Adipocyte (in vitro differentiated cells): ENCODE results near the gene SLC25A18.

Source experiments
- DNase-seq: peaks from one replicate; pipeline ENCODE4 v3.0.0-alpha.2; 2015; ENCODE audit warnings: low read depth
- H3K27me3 ChIP-seq: replicated peaks from 2 replicates; pipeline ENCODE4 v1.7.0; 2013; ENCODE audit warnings: mild to moderate bottlenecking, low read length, moderate library complexity; ENCODE audit not compliant: control insufficient read depth, insufficient read depth
- H3K36me3 ChIP-seq: 2 replicates; pipeline ENCODE4 v1.7.0; 2013; ENCODE audit warnings: low read length, mild to moderate bottlenecking, moderate library complexity; ENCODE audit not compliant: control insufficient read depth, insufficient read depth, severe bottlenecking
- H3K4me1 ChIP-seq: 2 replicates; pipeline ENCODE4 v1.7.0; 2013; ENCODE audit warnings: mild to moderate bottlenecking, low read length, moderate library complexity; ENCODE audit not compliant: control insufficient read depth, insufficient read depth
- H3K4me3 ChIP-seq: 2 replicates; pipeline ENCODE4 v1.7.0; 2013; ENCODE audit warnings: mild to moderate bottlenecking, low read length, moderate library complexity
- H3K9ac ChIP-seq: 2 replicates; pipeline ENCODE4 v1.7.0; 2013; ENCODE audit warnings: mild to moderate bottlenecking, low read length, moderate library complexity
- H3K9me3 ChIP-seq: 2 replicates; pipeline ENCODE4 v1.7.0; 2013; ENCODE audit warnings: mild to moderate bottlenecking, low read length, moderate library complexity; ENCODE audit not compliant: control insufficient read depth

The SLC25A18 gene

GRCh38 chr22:17637490-17638181 is 74.3 kb downstream of the SLC25A18 start:
- no peak for DNase-seq
- H3K9me3 ChIP-seq, result no peaks in the 10 kb centered on the region
- peak overlapping the region; percentile 96 for H3K9ac ChIP-seq
- H3K36me3 ChIP-seq, result no peaks in the 10 kb centered on the region
- no peaks in the 10 kb centered on the region for H3K27me3 ChIP-seq
- peaks cover 30% of the 10 kb centered on the region for H3K4me1 ChIP-seq
- H3K4me3 ChIP-seq, result peak overlapping the region; percentile 95

DNA sequence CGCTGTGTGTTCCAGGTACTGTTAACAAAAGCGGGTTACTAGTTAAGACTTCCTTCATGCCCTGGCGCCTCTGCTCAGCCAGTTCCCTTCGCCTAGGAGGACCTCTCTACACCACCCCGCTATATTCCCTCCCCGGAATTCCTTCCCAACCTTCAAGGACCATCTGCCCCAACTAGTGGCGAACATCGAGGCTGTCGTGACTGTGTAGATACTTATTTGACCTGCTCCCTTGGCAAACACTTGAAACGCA is 74.8 kb downstream of the SLC25A18 start:
- H3K9ac ChIP-seq, result peak overlapping the region; percentile 96
- no peaks in the 10 kb centered on the region for H3K36me3 ChIP-seq
- H3K4me3 ChIP-seq, result peak overlapping the region; percentile 95
- no peak for DNase-seq
- peaks cover 27% of the 10 kb centered on the region for H3K4me1 ChIP-seq
- no peaks in the 10 kb centered on the region for H3K27me3 ChIP-seq
- no peaks in the 10 kb centered on the region for H3K9me3 ChIP-seq

- Histone ChIP-seq H3K9ac (peak within 1 kb of the TSS; percentile 96), H3K4me1 (peaks cover 21% of the 10 kb centered on the region), H3K4me3 (peak within 1 kb of the TSS; percentile 95), H3K9me3 (no peaks in the 10 kb centered on the region), H3K27me3 (no peaks in the 10 kb centered on the region), H3K36me3 (no peaks in the 10 kb centered on the region)
- peak; percentile 96 for DNase-seq
Measured at GRCh38 chr22:17638432-17639246, 75.3 kb downstream of the SLC25A18 start, which contains the start of gene BCL2L13. BCL2L13 (plus strand) TSS chr22:17638757; CDS start chr22:17655712, 16,955 bp downstream.

DNA sequence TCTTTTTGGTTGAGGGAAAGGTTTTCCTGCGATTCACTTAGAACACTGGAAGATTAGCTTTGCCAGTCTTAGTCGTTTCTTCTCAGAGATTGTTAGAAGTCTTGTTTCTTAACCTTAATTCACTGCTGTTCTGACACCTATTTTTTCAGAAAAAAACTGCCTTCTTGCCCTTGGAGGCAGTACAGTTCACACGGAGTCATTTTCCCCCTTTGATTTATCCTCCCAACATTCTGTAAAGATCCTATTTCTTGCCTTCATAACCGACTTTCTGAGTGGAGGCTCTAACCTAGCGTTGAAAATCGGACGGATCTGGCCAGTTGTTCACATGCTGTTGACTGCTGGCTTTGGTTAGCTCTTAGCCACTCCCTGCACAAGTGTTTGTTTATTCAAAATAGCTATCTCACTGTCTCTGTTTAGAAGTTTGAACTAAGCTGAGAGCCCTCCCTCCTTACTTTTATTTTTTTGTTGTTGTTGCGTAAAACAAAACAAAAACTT is 76.0 kb downstream of the SLC25A18 start:
- no peaks in the 10 kb centered on the region for H3K9me3 ChIP-seq
- H3K9ac ChIP-seq, result peak overlapping the region; percentile 96
- no peaks in the 10 kb centered on the region for H3K36me3 ChIP-seq
- peak overlapping the region; percentile 95 for H3K4me3 ChIP-seq
- H3K4me1 ChIP-seq, result peaks cover 18% of the 10 kb centered on the region
- H3K27me3 ChIP-seq, result no peaks in the 10 kb centered on the region
- peak; percentile 88 for DNase-seq
